ENCODE data around the gene PCDHGB4.
"Not testable (repeated sequence)": the region's sequence is repeated elsewhere in the genome, so short reads cannot be mapped to it uniquely, and the experiment has no call there.

PCDHGB4 gene

GRCh38 chr5:141366016-141366896, 21.2 kb upstream of the PCDHGB4 start:
- no peak for DNase-seq

GRCh38 chr5:141369994-141370848, 17.3 kb upstream of the PCDHGB4 start, which contains the start of gene PCDHGB3:
TSS of gene PCDHGB3 (plus strand) at chr5:141370242. CDS start at chr5:141370395, 153 bp downstream.
- DNase-seq: peak in 3 of 5 donors; percentile 18 to 29 (median 21)

GRCh38 chr5:141371572-141372475, 15.7 kb upstream of the PCDHGB4 start:
- DNase-seq: no peak

GRCh38 chr5:141373673-141374317, 13.7 kb upstream of the PCDHGB4 start, which contains the start of gene PCDHGA6:
TSS of gene PCDHGA6 (plus strand) at chr5:141373891. CDS start at chr5:141374084, 193 bp downstream.
- no peak for DNase-seq

- no peak for DNase-seq
Observed at GRCh38 chr5:141374627-141375026, 12.9 kb upstream of the PCDHGB4 start.

GRCh38 chr5:141375444-141376155, 11.9 kb upstream of the PCDHGB4 start:
- DNase-seq: not testable (repeated sequence)

GRCh38 chr5:141382469-141383294, 4.8 kb upstream of the PCDHGB4 start, which contains the start of gene PCDHGA7:
TSS of gene PCDHGA7 (plus strand) at chr5:141382742. CDS start at chr5:141382900, 158 bp downstream.
- DNase-seq: no peak

- no peak for DNase-seq
Observed at GRCh38 chr5:141383345-141383744, 4.2 kb upstream of the PCDHGB4 start.

- no peak for DNase-seq
Observed at GRCh38 chr5:141384471-141385267, 2.8 kb upstream of the PCDHGB4 start.

GRCh38 chr5:141388661-141389060, 1.2 kb downstream of the PCDHGB4 start:
- DNase-seq: no peak

GRCh38 chr5:141389153-141390042, 1.9 kb downstream of the PCDHGB4 start:
- DNase-seq: no peak

- DNase-seq: no peak
Observed at GRCh38 chr5:141392429-141393198, 5.1 kb downstream of the PCDHGB4 start, which contains the start of gene PCDHGA8. TSS of gene PCDHGA8 (plus strand) at chr5:141392633. CDS start at chr5:141392814, 181 bp downstream.

GRCh38 chr5:141393267-141393666, 5.8 kb downstream of the PCDHGB4 start:
- no peak for DNase-seq

- DNase-seq: not testable (repeated sequence)
Observed at GRCh38 chr5:141394401-141395187, 7.1 kb downstream of the PCDHGB4 start.

- DNase-seq: peak in 2 of 5 donors; percentile 18 to 24
Observed at GRCh38 chr5:141397756-141398551, 10.5 kb downstream of the PCDHGB4 start, which contains the start of gene PCDHGB5. TSS of gene PCDHGB5 (plus strand) at chr5:141397947. CDS start at chr5:141398128, 181 bp downstream.

Data from T-helper 1 cell (primary cell).